Activated CD8-positive, alpha-beta memory T cell treated with anti-CD3 and anti-CD28 coated beads, Interleukin-2, amount 50 U/mL, for 1 hour (primary cell): ENCODE results near the gene PFKL.

ENCODE experiments used
- DNase-seq: peaks from one replicate; pipeline ENCODE4 v3.0.0-alpha.2; 2020; ENCODE audit errors: extremely low read depth

PFKL gene

GRCh38 chr21:44299458-44300261 is at the start of gene PFKL:
TSS of gene PFKL (plus strand) at chr21:44300053. CDS start at chr21:44300106, 53 bp downstream.
- no peak for DNase-seq

- DNase-seq: no peak
These were observed 45.8 kb upstream of the PFKL start for GRCh38 chr21:44253832-44254710.

GRCh38 chr21:44255511-44255981 is 44.3 kb upstream of the PFKL start:
- no peak for DNase-seq

- no peak for DNase-seq
These were observed 41.7 kb upstream of the PFKL start for GRCh38 chr21:44258056-44258725.

GRCh38 chr21:44259082-44259705 is 40.7 kb upstream of the PFKL start:
- no peak for DNase-seq

- no peak for DNase-seq
These were observed 39.8 kb upstream of the PFKL start for GRCh38 chr21:44260066-44260465.

- DNase-seq: no peak
These were observed 38.8 kb upstream of the PFKL start for GRCh38 chr21:44260791-44261631.

GRCh38 chr21:44261675-44262295 is 38.1 kb upstream of the PFKL start, which contains the start of gene DNMT3L:
TSS of gene DNMT3L (minus strand) at chr21:44261897. CDS start at chr21:44261259, 638 bp downstream.
- DNase-seq: no peak

- DNase-seq: no peak
These were observed 37.4 kb upstream of the PFKL start for GRCh38 chr21:44262338-44263056.

- no peak for DNase-seq
These were observed 36.6 kb upstream of the PFKL start for GRCh38 chr21:44263221-44263760.

- no peak for DNase-seq
These were observed 36.1 kb upstream of the PFKL start for GRCh38 chr21:44263768-44264167.

- no peak for DNase-seq
These were observed 34.1 kb upstream of the PFKL start for GRCh38 chr21:44265734-44266270.

GRCh38 chr21:44267655-44268142 is 32.2 kb upstream of the PFKL start:
- DNase-seq: no peak

GRCh38 chr21:44269090-44269489 is 30.8 kb upstream of the PFKL start:
- no peak for DNase-seq

- DNase-seq: no peak
These were observed 28.1 kb upstream of the PFKL start for GRCh38 chr21:44271558-44272283.

- DNase-seq: no peak
These were observed 27.5 kb upstream of the PFKL start for GRCh38 chr21:44272284-44272858.

- no peak for DNase-seq
These were observed 26.8 kb upstream of the PFKL start for GRCh38 chr21:44273046-44273445.

- DNase-seq: no peak
These were observed 24.8 kb upstream of the PFKL start for GRCh38 chr21:44275041-44275440.
